Retina (tissue), 1 donor: ENCODE data around the gene UBL7.

Experiments
- DNase-seq: peaks from one replicate; pipeline ENCODE4 v3.0.0-alpha.2; 2016

UBL7 gene

DNA sequence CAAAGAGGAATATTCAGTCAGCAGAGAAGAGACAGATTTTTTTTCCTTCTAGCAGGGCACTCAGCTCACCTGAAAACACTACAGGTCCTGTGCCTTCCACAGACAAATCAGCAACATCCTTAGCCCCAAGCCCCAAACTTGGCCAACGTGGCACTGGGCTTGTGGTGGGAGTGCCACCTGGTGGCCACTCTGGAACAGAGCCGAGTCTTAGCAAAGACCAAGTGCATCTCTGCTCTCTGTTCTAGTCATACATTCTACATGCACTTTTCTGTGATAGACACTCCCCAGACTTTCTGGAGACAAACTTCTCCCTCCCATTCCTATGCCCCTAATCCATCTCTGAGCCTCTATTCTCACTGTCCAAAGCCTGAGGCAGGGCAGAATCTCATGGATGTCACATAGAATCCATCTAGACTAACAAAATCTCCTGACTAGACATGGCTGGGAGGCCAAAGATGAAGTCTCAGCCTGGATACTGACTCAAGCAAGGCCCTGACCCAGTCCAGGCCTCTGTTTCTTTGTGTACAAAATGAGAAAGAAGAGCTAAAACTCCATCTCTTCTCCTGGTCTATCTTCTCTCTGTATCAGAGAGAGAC is 22.1 kb downstream of the UBL7 start:
- DNase-seq, result peak; percentile 79

- DNase-seq, result no peak
Observed at GRCh38 chr15:74438206-74438605, 22.8 kb downstream of the UBL7 start.

DNA sequence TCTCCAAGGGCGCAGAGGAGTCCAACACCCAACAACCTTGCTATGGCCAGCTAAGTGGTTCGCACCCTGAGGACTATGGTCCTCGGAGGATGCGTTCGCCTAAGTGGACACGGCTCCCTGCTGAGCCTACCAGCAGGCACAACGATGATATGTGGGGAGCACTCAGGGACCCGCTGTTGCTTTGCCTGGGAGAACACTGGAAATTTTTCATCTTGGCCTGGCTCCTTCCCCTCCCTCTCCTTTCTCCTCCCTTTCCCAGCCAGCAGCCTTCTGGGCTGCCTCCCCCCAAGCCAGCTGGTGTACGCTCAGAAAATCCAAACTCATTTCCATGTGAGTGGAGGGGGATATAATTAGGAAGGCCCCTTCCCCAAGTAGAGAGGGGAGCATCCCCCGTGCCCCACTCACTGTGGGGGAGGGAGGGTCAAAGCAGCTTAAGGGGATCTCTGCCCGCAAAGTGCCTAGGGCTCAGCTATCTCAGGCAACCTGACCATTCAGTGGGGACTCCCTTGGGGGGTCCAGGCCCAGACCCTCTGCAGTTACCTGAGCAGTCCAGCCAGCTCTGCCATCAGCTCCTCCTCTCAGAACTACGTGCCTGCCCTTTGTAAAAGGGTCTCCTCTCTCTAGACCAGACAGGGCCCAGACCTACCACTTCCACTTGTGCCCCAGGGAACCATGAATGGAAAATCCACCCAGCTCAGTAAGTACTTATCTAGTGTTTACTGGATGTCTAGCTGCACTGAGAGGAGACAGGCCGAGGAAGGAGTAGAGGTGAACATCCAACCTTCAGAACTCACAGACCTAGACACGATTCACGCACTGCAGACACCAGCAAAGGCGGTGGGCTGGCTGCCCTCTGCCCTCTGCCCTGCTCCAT is 26.5 kb downstream of the UBL7 start:
- DNase-seq, result peak; percentile 84

DNA sequence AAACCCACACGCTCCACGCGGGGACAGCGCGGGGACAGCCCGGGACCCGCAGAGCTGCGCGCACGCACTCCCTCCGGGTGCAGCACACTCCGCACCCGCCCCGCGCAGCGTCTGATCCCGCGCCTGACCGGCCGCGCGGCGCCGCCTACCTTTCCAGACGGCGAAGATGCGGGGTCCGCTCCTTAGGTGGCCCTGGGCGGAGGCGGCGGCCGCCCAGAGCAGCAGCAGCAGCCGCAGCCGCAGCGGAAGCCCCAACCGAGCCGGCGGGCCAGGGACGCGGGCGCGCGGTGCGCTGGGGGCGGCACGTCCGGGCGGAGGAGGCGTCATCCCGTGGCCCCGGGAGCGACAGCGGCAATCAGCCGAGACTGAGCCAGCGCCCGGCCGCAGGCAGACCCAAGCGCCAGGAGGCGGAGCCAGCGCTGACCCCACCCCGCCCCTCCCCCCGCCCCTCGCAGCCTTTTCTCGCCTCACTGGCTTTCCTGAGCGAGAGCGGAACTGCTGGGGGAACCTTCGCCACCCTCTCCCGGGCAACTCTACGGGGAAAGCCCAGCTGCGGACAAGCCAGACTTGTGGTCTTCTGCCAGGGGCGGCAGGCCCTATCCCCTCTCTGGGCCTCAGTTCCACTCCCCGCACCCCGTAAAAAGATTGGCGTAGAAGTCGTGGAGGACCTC is 27.2 kb downstream of the UBL7 start, which contains the start of gene SEMA7A:
Gene SEMA7A, minus strand, starts transcription at position 367 of the 671 bp plus-strand sequence. Its CDS starts 40 bp downstream, at position 327.
- DNase-seq, result peak; percentile 86

GRCh38 chr15:74432968-74433591 is 27.9 kb downstream of the UBL7 start:
- DNase-seq, result no peak

GRCh38 chr15:74432271-74432967 is 28.5 kb downstream of the UBL7 start:
- DNase-seq, result no peak

- DNase-seq, result no peak
Observed at GRCh38 chr15:74431645-74432044, 29.3 kb downstream of the UBL7 start.

DNA sequence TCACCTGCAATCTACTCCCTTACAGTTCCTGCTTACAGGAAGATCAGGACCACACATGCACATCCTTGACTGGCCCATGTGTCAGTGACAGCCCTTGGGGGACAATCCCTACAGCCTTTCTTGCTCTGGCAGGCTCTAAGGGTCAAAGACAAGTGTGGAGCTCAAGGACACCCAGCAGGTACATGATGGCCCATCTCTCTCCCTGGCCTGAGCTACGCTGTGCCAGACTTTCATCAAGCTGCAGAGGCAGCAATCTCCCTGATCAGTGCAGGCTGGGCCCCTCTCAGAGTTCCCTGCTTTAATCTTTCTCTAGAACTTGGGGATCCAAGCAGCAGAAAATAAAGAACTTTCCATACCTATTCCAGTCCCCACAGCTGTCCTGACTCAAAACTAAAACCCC is 29.8 kb downstream of the UBL7 start:
- no peak for DNase-seq

DNA sequence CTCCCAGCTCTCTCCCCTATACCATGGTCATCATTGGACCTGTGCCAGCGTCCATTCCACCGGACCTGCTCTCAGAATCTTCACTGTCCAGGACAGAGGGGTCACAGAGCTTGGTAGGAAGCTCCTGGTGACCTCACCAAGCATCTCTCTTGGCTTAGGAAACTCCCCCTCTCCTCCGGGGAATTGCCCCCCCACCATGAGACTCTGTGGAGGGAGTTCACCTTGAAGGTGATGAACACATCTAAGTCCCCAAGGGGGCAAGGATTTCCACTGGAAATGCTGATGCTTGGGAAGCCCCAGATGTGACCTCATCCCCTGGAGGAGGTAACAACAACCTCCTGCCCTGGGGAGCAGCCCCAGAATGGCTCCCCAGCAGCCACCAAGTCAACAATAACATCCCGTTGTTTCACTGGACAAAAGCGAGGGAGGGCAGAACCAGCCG is 30.4 kb downstream of the UBL7 start:
- DNase-seq, result no peak

GRCh38 chr15:74429781-74430400 is 31.1 kb downstream of the UBL7 start:
- no peak for DNase-seq

- DNase-seq, result no peak
Observed at GRCh38 chr15:74428970-74429780, 31.8 kb downstream of the UBL7 start.

GRCh38 chr15:74428442-74428787 is 32.5 kb downstream of the UBL7 start:
- DNase-seq, result no peak

DNA sequence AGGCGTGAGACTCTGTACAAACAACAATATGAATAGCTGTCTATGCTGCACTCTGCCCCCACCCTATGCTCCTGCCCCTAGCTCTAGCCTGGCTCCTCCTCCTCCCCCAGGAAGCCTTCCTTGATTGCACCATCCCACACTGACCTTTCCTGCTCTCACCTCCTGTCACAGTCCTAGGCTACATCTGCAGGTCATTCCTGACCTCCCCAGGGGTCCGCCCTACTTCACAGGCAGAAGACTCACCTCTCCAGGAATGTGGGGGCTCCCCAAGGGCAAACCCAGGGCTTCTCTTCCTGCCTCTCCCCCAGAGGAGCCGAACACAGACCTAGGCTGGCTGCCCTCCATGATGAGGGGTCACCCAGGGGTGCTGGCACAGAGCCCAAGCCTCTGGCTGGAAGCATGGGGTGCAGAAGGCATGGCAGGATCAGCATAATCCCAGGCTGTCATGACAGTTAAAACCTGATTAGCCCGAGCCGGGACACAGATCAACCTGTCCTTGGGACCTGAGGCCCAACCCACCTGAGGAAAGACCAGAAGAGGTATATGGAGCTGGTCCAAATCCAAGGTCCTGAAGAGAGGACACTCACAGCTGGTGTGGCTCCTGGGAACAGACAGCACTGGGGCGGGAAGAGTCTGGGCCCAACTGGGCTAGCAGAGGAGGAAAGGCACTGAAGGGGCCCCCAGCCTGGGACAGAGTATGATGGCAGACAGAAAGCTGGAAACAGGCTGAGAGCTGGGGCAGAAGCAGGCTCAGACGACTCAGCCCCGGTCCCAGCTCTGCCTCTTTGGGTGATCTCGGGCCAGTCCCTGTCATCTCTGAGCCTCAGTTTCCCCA is 33.1 kb downstream of the UBL7 start:
- no peak for DNase-seq

DNA sequence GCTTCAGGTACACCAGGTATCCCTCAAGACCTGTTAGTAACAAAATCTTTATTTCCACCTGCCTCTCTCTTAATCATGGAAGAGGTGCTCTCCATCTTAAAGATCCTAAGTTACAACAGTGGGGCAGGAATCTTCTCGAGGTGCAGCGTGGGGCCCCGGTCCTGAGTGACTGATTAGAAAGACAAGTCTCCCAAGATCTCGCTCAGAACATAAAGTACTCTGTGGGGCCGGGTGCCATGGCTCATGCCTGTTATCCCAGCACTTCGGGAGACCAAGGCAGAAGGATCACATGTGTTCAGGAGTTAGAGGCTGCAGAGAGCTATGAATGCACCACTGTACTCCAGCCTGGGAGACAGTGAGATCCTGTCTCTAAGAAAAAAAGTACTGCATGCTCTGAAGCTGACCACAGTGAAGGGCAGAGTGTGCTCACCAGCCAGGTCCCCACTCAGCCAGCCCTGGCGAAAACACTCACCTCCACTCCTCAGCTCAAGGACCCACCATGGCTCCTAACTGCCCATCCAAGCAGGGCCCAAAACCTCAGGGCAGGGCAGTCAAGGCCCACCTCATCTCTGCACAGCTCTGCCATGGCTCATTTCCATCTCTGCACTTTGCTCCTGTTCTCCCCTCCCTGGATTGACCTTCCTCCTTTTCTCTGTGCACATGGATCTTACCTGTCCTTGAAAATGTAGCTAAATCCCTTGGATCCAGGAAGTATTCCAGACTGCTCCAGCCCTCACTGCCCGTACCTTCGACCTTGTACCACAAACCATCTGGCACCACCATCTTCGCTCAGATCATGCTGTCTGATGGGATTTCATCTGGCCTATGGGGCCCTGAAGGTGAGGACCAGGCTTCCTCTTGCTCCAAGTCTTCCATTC is 34.3 kb downstream of the UBL7 start:
- DNase-seq, result no peak

GRCh38 chr15:74425630-74426029 is 35.3 kb downstream of the UBL7 start:
- no peak for DNase-seq

- DNase-seq, result no peak
Observed at GRCh38 chr15:74424901-74425528, 35.9 kb downstream of the UBL7 start.

GRCh38 chr15:74423431-74424257 is 37.3 kb downstream of the UBL7 start:
- no peak for DNase-seq
